Dendritic cell treated with granulocyte-macrophage colony-stimulating factor and Interleukin-4, amounts not matched to agents 40 ng/mL and 50 ng/mL, for 4 days (primary cell): ENCODE measurements around the gene MYLK.
"Not testable (repeated sequence)": the region's sequence is repeated elsewhere in the genome, so short reads cannot be mapped to it uniquely, and the experiment has no call there.

Experiments used
- H3K27ac Mint-ChIP-seq: one replicate; pipeline ENCODE4 v1.8.0; 2022; ENCODE audit warnings: mild to moderate bottlenecking, mixed read lengths
- H3K27me3 Mint-ChIP-seq: one replicate; pipeline ENCODE4 v1.8.0; 2022; ENCODE audit warnings: mild to moderate bottlenecking, mixed read lengths
- H3K36me3 Mint-ChIP-seq: one replicate; pipeline ENCODE4 v1.8.0; 2022; ENCODE audit warnings: low read depth, mixed read lengths
- H3K4me1 Mint-ChIP-seq: one replicate; pipeline ENCODE4 v1.8.0; 2022; ENCODE audit warnings: low read depth, mixed read lengths
- H3K4me3 Mint-ChIP-seq: one replicate; pipeline ENCODE4 v1.8.0; 2022; ENCODE audit warnings: mild to moderate bottlenecking, moderate library complexity, mixed read lengths
- H3K9me3 Mint-ChIP-seq: one replicate; pipeline ENCODE4 v1.8.0; 2022; ENCODE audit warnings: mixed read lengths
- intact Hi-C: fragments of 100-400 bp; cut with micrococcal nuclease; formaldehyde crosslinking; loops from one replicate; pipeline ENCODE4 v1.15.0; 2022

Gene MYLK

GRCh38 chr3:123708531-123708930 lies 175.6 kb downstream of the MYLK start:
- Mint-ChIP-seq H3K4me3 (no peak overlapping the region), H3K27ac (no peak overlapping the region), H3K27me3 (peaks cover 5% of the 10 kb centered on the region), H3K4me1 (peaks cover 25% of the 10 kb centered on the region), H3K36me3 (no peaks in the 10 kb centered on the region), H3K9me3 (no peaks in the 10 kb centered on the region)
- intact Hi-C loops = no loop called here

GRCh38 chr3:123707641-123708040 lies 176.5 kb downstream of the MYLK start:
- H3K27ac Mint-ChIP-seq, H3K27me3 Mint-ChIP-seq, H3K9me3 Mint-ChIP-seq, H3K4me3 Mint-ChIP-seq, H3K36me3 Mint-ChIP-seq, intact Hi-C loops: not testable (repeated sequence)
- H3K4me1 Mint-ChIP-seq = peaks cover 18% of the 10 kb centered on the region

GRCh38 chr3:123706871-123707270 lies 177.3 kb downstream of the MYLK start:
- H3K4me3 Mint-ChIP-seq = no peak overlapping the region
- H3K27ac Mint-ChIP-seq = no peak overlapping the region
- no peaks in the 10 kb centered on the region for H3K9me3 Mint-ChIP-seq
- intact Hi-C loops = no loop called here
- H3K27me3 Mint-ChIP-seq = peaks cover 3% of the 10 kb centered on the region
- peaks cover 18% of the 10 kb centered on the region for H3K4me1 Mint-ChIP-seq
- H3K36me3 Mint-ChIP-seq = no peaks in the 10 kb centered on the region

- no peak overlapping the region for H3K4me3 Mint-ChIP-seq
- H3K27me3 Mint-ChIP-seq = no peaks in the 10 kb centered on the region
- H3K36me3 Mint-ChIP-seq = no peaks in the 10 kb centered on the region
- H3K9me3 Mint-ChIP-seq = no peaks in the 10 kb centered on the region
- no peak overlapping the region for H3K27ac Mint-ChIP-seq
- intact Hi-C loops = no loop called here
- peaks cover 18% of the 10 kb centered on the region for H3K4me1 Mint-ChIP-seq
Observed at GRCh38 chr3:123705488-123706285, 178.4 kb downstream of the MYLK start.

GRCh38 chr3:123703663-123704062 lies 180.5 kb downstream of the MYLK start:
- intact Hi-C loops = loop anchor here (2.0 kb wide), 1 partner anchor 51 kb away; no protein-coding TSS in a partner anchor
- not testable (repeated sequence) for H3K9me3 Mint-ChIP-seq, H3K4me1 Mint-ChIP-seq, H3K4me3 Mint-ChIP-seq, H3K36me3 Mint-ChIP-seq, H3K27me3 Mint-ChIP-seq, H3K27ac Mint-ChIP-seq

GRCh38 chr3:123702720-123703119 lies 181.4 kb downstream of the MYLK start:
- Mint-ChIP-seq H3K36me3 (no peaks in the 10 kb centered on the region), H3K27ac (no peak overlapping the region), H3K4me3 (no peak overlapping the region), H3K9me3 (no peaks in the 10 kb centered on the region), H3K4me1 (peaks cover 3% of the 10 kb centered on the region), H3K27me3 (peaks cover 6% of the 10 kb centered on the region)
- intact Hi-C loops = loop anchor here (2.0 kb wide), 1 partner anchor 50 kb away; no protein-coding TSS in a partner anchor

- intact Hi-C loops = loop anchor here (2.0 kb wide), 1 partner anchor 49 kb away; no protein-coding TSS in a partner anchor
- not testable (repeated sequence) for H3K36me3 Mint-ChIP-seq
Observed at GRCh38 chr3:123702057-123702456, 182.1 kb downstream of the MYLK start.

GRCh38 chr3:123700791-123701722 lies 183.1 kb downstream of the MYLK start:
- Mint-ChIP-seq H3K27ac (no peak overlapping the region), H3K36me3 (no peaks in the 10 kb centered on the region), H3K4me1 (peaks cover 11% of the 10 kb centered on the region), H3K4me3 (no peak overlapping the region), H3K27me3 (peaks cover 6% of the 10 kb centered on the region), H3K9me3 (no peaks in the 10 kb centered on the region)
- intact Hi-C loops = no loop called here

More at GRCh38 chr3:123702057-123702456, 182.1 kb downstream of the MYLK start:
- H3K4me3 Mint-ChIP-seq, H3K9me3 Mint-ChIP-seq, H3K4me1 Mint-ChIP-seq, H3K27me3 Mint-ChIP-seq: not testable (repeated sequence)
- peak overlapping the region; percentile 9 for H3K27ac Mint-ChIP-seq

- intact Hi-C loops = no loop called here
- Mint-ChIP-seq H3K4me1 (peaks cover 32% of the 10 kb centered on the region), H3K27ac (peak overlapping the region; percentile 36), H3K27me3 (peaks cover 6% of the 10 kb centered on the region), H3K4me3 (no peak overlapping the region), H3K9me3 (no peaks in the 10 kb centered on the region), H3K36me3 (no peaks in the 10 kb centered on the region)
Observed at GRCh38 chr3:123698813-123699212, 185.3 kb downstream of the MYLK start.

GRCh38 chr3:123696808-123697207 lies 187.3 kb downstream of the MYLK start:
- Mint-ChIP-seq H3K36me3 (no peaks in the 10 kb centered on the region), H3K27ac (peak overlapping the region; percentile 91), H3K9me3 (no peaks in the 10 kb centered on the region), H3K4me3 (no peak overlapping the region), H3K27me3 (peaks cover 6% of the 10 kb centered on the region), H3K4me1 (peaks cover 52% of the 10 kb centered on the region)
- intact Hi-C loops = no loop called here

GRCh38 chr3:123695731-123696640 lies 188.1 kb downstream of the MYLK start:
- intact Hi-C loops = no loop called here
- Mint-ChIP-seq H3K27me3 (peaks cover 6% of the 10 kb centered on the region), H3K27ac (peak overlapping the region; percentile 91), H3K36me3 (no peaks in the 10 kb centered on the region), H3K9me3 (no peaks in the 10 kb centered on the region), H3K4me3 (no peak overlapping the region), H3K4me1 (peaks cover 53% of the 10 kb centered on the region)

- no peaks in the 10 kb centered on the region for H3K36me3 Mint-ChIP-seq
- peaks cover 53% of the 10 kb centered on the region for H3K4me1 Mint-ChIP-seq
- no peak overlapping the region for H3K4me3 Mint-ChIP-seq
- no peaks in the 10 kb centered on the region for H3K9me3 Mint-ChIP-seq
- intact Hi-C loops = no loop called here
- peak overlapping the region; percentile 91 for H3K27ac Mint-ChIP-seq
- peaks cover 5% of the 10 kb centered on the region for H3K27me3 Mint-ChIP-seq
Observed at GRCh38 chr3:123695152-123695551, 189.0 kb downstream of the MYLK start.

- Mint-ChIP-seq H3K4me1 (peaks cover 53% of the 10 kb centered on the region), H3K4me3 (no peak overlapping the region), H3K9me3 (no peaks in the 10 kb centered on the region), H3K27ac (peak overlapping the region; percentile 91), H3K36me3 (no peaks in the 10 kb centered on the region), H3K27me3 (peaks cover 3% of the 10 kb centered on the region)
- intact Hi-C loops = no loop called here
Observed at GRCh38 chr3:123694366-123695087, 189.6 kb downstream of the MYLK start.
